Astrocyte (in vitro differentiated cells and primary cell): Measurements from ENCODE around the gene ZNF629. TPM values are rescaled to one million over a fixed set of nuclear protein-coding genes. Genes with fewer than 3 reads are reported as not detected.

ENCODE experiments used
- DNase-seq: peaks from one replicate; pipeline ENCODE4 v3.0.0-alpha.2; 2010; ENCODE audit warnings: low read depth
- FAIRE-seq: peaks from 2 replicates; lab custom pipeline; 2011; peaks lifted over from hg19 to GRCh38; lab: Jason Lieb, UNC
- H2AFZ ChIP-seq: 2 replicates; pipeline ENCODE4 v1.6.0; 2012; ENCODE audit warnings: low read depth, low read length, inconsistent platforms
- H3K27ac ChIP-seq: 2 replicates; pipeline ENCODE4 v1.5.1; 2011; ENCODE audit warnings: low read depth, low read length, inconsistent platforms
- H3K27me3 ChIP-seq: 2 replicates; pipeline ENCODE4 v1.6.0; 2011; ENCODE audit warnings: low read length, inconsistent platforms; ENCODE audit not compliant: insufficient read depth
- H3K36me3 ChIP-seq: 2 replicates; pipeline ENCODE4 v1.5.1; 2011; ENCODE audit warnings: low read length, inconsistent platforms; ENCODE audit not compliant: insufficient read depth
- H3K4me1 ChIP-seq: 2 replicates; pipeline ENCODE4 v1.5.1; 2011; ENCODE audit warnings: low read length, inconsistent platforms; ENCODE audit not compliant: insufficient read depth
- H3K4me2 ChIP-seq: 2 replicates; pipeline ENCODE4 v1.6.0; 2012; ENCODE audit warnings: low read length, inconsistent platforms
- H3K4me3 ChIP-seq: 2 replicates; pipeline ENCODE4 v1.5.1; 2011; ENCODE audit warnings: low read depth, mild to moderate bottlenecking, low read length, inconsistent platforms; ENCODE audit not compliant: insufficient read depth
- H3K79me2 ChIP-seq: 2 replicates; pipeline ENCODE4 v1.6.0; 2012; ENCODE audit warnings: mild to moderate bottlenecking, low read length, inconsistent platforms; ENCODE audit not compliant: insufficient read depth
- H3K9ac ChIP-seq: 2 replicates; pipeline ENCODE4 v1.6.0; 2012; ENCODE audit warnings: mild to moderate bottlenecking, low read length, inconsistent platforms
- H3K9me3 ChIP-seq: 2 replicates; pipeline ENCODE4 v1.5.1; 2012; ENCODE audit warnings: low read depth, mild to moderate bottlenecking, low read length, inconsistent platforms; ENCODE audit not compliant: insufficient read depth
- H4K20me1 ChIP-seq: 2 replicates; pipeline ENCODE4 v1.6.0; 2012; ENCODE audit warnings: low read length, inconsistent platforms; ENCODE audit not compliant: insufficient read depth
- H3K27ac Mint-ChIP-seq: one replicate; pipeline ENCODE4 v1.8.0; 2021; ENCODE audit warnings: mild to moderate bottlenecking, mixed read lengths; ENCODE audit not compliant: unreplicated experiment
- H3K27me3 Mint-ChIP-seq: one replicate; pipeline ENCODE4 v1.8.0; 2021; ENCODE audit warnings: low read depth, mixed read lengths; ENCODE audit not compliant: unreplicated experiment
- H3K36me3 Mint-ChIP-seq: one replicate; pipeline ENCODE4 v1.8.0; 2021; ENCODE audit warnings: low read depth, mixed read lengths; ENCODE audit not compliant: unreplicated experiment
- H3K4me1 Mint-ChIP-seq: one replicate; pipeline ENCODE4 v1.8.0; 2021; ENCODE audit warnings: low read depth, mixed read lengths; ENCODE audit not compliant: unreplicated experiment
- H3K4me3 Mint-ChIP-seq: one replicate; pipeline ENCODE4 v1.8.0; 2021; ENCODE audit warnings: mild to moderate bottlenecking, moderate library complexity, mixed read lengths; ENCODE audit not compliant: unreplicated experiment
- H3K9me3 Mint-ChIP-seq: one replicate; pipeline ENCODE4 v1.8.0; 2021; ENCODE audit warnings: mild to moderate bottlenecking, mixed read lengths; ENCODE audit not compliant: unreplicated experiment
- EZH2 ChIP-seq: IDR thresholded peaks from 2 replicates; pipeline ENCODE4 v1.6.1; 2012; ENCODE audit warnings: mild to moderate bottlenecking, low read length, inconsistent platforms; ENCODE audit not compliant: insufficient read depth
- total RNA-seq: library from RNA; stranded (reverse); gene quantifications from 2 replicates; pipeline ENCODE4 v1.2.1, GENCODE V29; 2021
- TF ChIP-seq, protein P1 (sequence below): IDR thresholded peaks from 2 replicates; pipeline ENCODE4 v1.5.1; 2011; ENCODE audit warnings: low read depth, mild to moderate bottlenecking, inconsistent platforms, low read length, moderate library complexity; ENCODE audit not compliant: insufficient read depth

ZNF629 gene
- total RNA-seq, 1 donor from 2014 or later = 17.6 TPM

DNA sequence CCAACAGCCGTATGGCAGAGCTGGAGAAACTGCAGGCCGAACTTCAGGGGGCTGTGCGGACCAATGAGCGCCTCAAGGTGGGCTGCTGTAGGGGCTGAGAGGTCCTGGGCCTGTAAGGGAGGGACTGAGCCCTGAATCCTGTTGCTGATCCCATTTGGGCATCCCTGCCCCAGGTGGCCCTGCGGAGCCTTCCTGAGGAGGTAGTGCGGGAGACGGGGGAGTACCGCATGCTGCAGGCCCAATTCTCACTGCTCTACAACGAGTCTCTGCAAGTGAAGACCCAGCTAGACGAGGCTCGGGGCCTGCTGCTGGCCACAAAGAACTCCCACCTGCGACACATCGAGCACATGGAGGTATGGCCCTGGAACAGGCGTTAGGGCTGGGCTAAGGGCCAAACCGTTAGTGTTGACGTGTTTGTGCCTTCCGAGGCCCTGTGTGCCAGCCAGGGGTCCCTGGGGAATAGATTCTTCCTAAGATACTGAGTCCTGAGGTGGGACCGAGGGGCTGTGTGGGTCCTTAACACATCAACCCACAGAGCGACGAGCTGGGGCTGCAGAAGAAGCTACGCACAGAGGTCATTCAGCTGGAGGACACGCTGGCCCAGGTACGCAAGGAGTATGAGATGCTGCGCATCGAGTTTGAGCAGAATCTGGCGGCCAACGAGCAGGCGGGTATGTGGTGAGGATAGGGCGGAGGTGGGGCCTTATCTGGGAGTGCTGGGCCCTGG lies 20.6 kb downstream of the ZNF629 start:
- Mint-ChIP-seq H3K27ac (no peak overlapping the region), H3K27me3 (no peaks in the 10 kb centered on the region), H3K9me3 (no peaks in the 10 kb centered on the region), H3K4me3 (no peak overlapping the region), H3K36me3 (peaks cover 15% of the 10 kb centered on the region), H3K4me1 (peaks cover 13% of the 10 kb centered on the region)
- FAIRE-seq (no peak), DNase-seq (no peak)
- TF ChIP-seq EZH2 = no peak
- TF ChIP-seq, protein P1, sequence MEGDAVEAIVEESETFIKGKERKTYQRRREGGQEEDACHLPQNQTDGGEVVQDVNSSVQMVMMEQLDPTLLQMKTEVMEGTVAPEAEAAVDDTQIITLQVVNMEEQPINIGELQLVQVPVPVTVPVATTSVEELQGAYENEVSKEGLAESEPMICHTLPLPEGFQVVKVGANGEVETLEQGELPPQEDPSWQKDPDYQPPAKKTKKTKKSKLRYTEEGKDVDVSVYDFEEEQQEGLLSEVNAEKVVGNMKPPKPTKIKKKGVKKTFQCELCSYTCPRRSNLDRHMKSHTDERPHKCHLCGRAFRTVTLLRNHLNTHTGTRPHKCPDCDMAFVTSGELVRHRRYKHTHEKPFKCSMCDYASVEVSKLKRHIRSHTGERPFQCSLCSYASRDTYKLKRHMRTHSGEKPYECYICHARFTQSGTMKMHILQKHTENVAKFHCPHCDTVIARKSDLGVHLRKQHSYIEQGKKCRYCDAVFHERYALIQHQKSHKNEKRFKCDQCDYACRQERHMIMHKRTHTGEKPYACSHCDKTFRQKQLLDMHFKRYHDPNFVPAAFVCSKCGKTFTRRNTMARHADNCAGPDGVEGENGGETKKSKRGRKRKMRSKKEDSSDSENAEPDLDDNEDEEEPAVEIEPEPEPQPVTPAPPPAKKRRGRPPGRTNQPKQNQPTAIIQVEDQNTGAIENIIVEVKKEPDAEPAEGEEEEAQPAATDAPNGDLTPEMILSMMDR = no peak
- Histone ChIP-seq H4K20me1 (peaks cover 68% of the 10 kb centered on the region), H3K4me2 (no peak overlapping the region), H3K27me3 (no peaks in the 10 kb centered on the region), H3K27ac (no peak overlapping the region), H3K9me3 (no peaks in the 10 kb centered on the region), H3K79me2 (peaks cover 43% of the 10 kb centered on the region), H3K4me3 (no peak overlapping the region), H3K36me3 (peaks cover 59% of the 10 kb centered on the region), H3K4me1 (peaks cover 6% of the 10 kb centered on the region), H3K9ac (no peak overlapping the region), H2AFZ (no peak overlapping the region)

DNA sequence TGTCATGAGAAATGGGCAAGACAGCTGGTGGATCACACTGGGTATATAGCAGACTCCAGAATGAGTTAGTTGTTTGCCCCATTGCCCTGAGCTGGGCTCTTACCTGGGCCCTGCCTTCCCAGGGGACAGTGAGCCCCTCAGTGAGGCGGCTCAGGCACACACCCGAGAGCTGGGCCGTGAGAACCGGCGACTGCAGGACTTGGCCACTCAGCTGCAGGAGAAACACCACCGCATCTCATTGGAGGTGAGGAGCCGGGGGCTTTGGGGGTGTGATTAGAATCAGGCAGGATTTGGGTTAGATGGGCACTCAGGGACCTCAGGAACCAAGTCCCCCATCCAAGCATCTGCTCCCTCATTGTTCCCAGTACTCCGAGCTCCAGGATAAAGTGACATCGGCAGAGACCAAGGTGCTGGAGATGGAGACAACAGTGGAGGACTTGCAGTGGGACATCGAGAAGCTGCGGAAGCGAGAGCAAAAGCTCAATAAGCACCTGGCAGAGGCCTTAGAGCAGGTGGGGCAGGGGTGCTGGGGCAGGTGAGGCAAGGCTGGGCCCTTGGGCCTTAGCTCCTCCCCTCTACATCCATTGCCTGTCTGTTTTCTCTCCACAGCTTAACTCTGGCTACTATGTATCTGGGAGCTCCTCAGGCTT lies 22.1 kb downstream of the ZNF629 start:
- no peak overlapping the region for H3K27ac ChIP-seq
- no peak overlapping the region for H3K4me3 ChIP-seq
- Mint-ChIP-seq H3K4me1 (peaks cover 10% of the 10 kb centered on the region), H3K4me3 (no peak overlapping the region), H3K9me3 (no peaks in the 10 kb centered on the region), H3K27me3 (no peaks in the 10 kb centered on the region), H3K27ac (no peak overlapping the region), H3K36me3 (peaks cover 12% of the 10 kb centered on the region)
- peaks cover 12% of the 10 kb centered on the region for H3K4me1 ChIP-seq
- H3K4me2 ChIP-seq = no peak overlapping the region
- H2AFZ ChIP-seq = no peak overlapping the region
- no peaks in the 10 kb centered on the region for H3K9me3 ChIP-seq
- peaks cover 52% of the 10 kb centered on the region for H3K36me3 ChIP-seq
- DNase-seq (no peak), FAIRE-seq (no peak)
- no peak overlapping the region for H3K9ac ChIP-seq
- H4K20me1 ChIP-seq = peaks cover 64% of the 10 kb centered on the region
- peaks cover 43% of the 10 kb centered on the region for H3K79me2 ChIP-seq
- TF ChIP-seq, protein P1 = no peak
- no peaks in the 10 kb centered on the region for H3K27me3 ChIP-seq

DNA sequence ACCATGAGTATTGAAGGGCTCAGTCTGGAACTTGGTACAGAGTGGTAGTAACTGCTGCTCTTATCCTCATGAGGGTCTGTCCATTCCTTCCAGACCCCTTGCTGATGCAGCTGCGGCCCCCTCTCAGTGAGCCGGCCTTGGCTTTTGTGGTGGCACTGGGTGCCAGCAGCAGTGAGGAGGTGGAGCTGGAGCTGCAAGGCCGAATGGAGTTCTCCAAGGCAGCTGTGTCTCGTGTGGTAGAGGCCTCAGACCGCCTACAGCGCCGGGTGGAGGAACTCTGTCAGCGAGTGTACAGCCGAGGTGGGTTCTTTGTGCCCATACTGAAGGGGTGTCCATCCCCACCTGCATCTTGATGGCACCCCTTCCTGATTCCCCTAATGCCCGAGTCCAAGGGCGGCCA lies 22.9 kb downstream of the ZNF629 start:
- Histone ChIP-seq H4K20me1 (peaks cover 58% of the 10 kb centered on the region), H3K36me3 (peaks cover 54% of the 10 kb centered on the region), H3K9ac (peak overlapping the region; percentile 93), H3K27me3 (no peaks in the 10 kb centered on the region), H3K4me3 (no peak overlapping the region), H2AFZ (no peak overlapping the region), H3K4me2 (peak overlapping the region; percentile 90), H3K9me3 (no peaks in the 10 kb centered on the region), H3K27ac (no peak overlapping the region), H3K79me2 (peaks cover 43% of the 10 kb centered on the region), H3K4me1 (peaks cover 12% of the 10 kb centered on the region)
- H3K4me1 Mint-ChIP-seq = peaks cover 10% of the 10 kb centered on the region
- no peak overlapping the region for H3K27ac Mint-ChIP-seq
- H3K27me3 Mint-ChIP-seq = no peaks in the 10 kb centered on the region
- H3K36me3 Mint-ChIP-seq = peaks cover 11% of the 10 kb centered on the region
- DNase-seq (no peak), FAIRE-seq (no peak)
- H3K4me3 Mint-ChIP-seq = peak overlapping the region; percentile 96
- H3K9me3 Mint-ChIP-seq = no peaks in the 10 kb centered on the region
- TF ChIP-seq, protein P1 = no peak
- TF ChIP-seq EZH2 = no peak
